ENCODE measurements around the gene CENPN. TPM values are rescaled to one million over a fixed set of nuclear protein-coding genes. Genes with fewer than 3 reads are reported as not detected.

Gene CENPN
- polyA plus RNA-seq, 3 donors: 23.0 to 24.2 (median 23.3) TPM

- no peak for DNase-seq (ENCODE audit: low read depth in 3 of 3, low spot score in 2 of 3)
These were observed 11.5 kb downstream of the CENPN start for GRCh38 chr16:81018496-81018895.

GRCh38 chr16:81026429-81026828 is 19.4 kb downstream of the CENPN start:
- no peak for DNase-seq (ENCODE audit: low read depth in 3 of 3, low spot score in 2 of 3)

DNA sequence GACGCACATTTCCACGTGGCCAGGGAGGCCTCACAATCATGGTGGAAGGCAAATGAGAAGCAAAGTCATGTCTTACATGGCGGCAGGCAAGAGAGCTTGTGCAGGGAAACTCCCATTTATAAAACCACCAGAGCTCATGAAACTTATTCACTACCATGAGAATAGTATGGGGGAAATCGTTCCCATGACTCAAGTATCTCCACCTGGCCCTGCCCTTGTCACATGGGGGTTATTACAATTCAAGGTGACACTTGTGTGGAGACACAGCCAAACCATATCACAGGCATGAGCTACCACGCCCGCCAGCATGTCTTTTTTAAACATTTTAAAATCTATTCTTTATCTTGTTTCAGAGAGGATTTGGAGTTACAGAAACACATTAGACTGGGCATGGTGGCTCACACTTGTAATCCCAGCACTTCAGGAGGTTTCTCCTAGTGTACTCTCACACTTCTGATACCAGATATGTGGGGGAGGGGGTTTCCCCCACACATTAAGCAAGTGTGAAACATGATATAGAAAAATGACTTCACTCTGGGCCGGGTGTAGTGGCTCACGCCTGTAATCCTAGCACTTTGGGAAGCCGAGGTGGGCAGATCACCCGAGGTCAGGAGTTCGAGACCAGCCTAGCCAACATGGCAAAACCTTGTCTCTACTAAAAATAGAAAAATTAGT is 23.1 kb downstream of the CENPN start:
- DNase-seq (ENCODE audit: low read depth in 3 of 3, low spot score in 2 of 3): no peak

GRCh38 chr16:81035398-81035974 is 28.5 kb downstream of the CENPN start, which contains the start of gene ATMIN:
Gene ATMIN (plus strand): TSS chr16:81035842. CDS start chr16:81035871, 29 bp downstream.
- peak; percentile 56 to 78 (median 75) for DNase-seq (ENCODE audit: low read depth in 3 of 3, low spot score in 2 of 3)

DNA sequence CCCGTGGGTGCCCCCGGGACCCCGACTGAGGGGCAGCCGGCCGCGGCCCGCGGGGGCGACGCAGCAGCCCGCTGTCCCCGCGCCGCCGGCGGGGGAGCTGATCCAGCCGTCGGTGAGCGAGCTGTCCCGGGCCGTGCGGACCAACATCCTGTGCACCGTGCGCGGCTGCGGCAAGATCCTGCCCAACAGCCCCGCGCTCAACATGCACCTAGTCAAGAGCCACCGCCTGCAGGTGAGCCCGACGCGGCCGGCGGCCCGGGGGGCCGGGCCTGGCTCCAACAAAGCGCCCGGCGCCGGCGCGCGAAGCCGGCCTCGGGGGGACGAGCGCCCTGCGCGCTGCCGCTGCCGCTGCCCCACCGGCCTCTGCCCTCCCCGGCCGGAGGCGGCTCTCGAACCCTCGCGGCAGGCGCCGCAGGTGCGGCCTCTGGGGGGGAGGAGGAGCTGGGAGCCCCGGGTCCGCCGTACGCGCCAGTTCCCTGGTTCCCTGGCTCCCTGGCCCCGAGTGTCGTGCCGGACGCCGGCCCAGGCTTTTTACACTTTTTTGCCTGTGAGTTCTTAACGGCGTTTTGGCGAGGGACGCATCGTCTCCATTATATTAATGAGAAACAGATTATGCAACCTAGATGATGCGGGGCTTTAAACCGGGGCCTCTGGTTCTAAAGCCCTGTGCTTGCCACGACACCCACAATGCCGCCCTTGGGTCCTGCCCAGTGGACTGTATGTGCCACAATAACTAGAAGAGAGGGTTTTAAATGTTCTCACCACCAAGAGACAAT is 29.1 kb downstream of the CENPN start:
- DNase-seq (ENCODE audit: low read depth in 3 of 3, low spot score in 2 of 3): peak in 2 of 3 donors; percentile 5 to 15

GRCh38 chr16:81036751-81037350 is 29.8 kb downstream of the CENPN start:
- DNase-seq (ENCODE audit: low read depth in 3 of 3, low spot score in 2 of 3): no peak

DNA sequence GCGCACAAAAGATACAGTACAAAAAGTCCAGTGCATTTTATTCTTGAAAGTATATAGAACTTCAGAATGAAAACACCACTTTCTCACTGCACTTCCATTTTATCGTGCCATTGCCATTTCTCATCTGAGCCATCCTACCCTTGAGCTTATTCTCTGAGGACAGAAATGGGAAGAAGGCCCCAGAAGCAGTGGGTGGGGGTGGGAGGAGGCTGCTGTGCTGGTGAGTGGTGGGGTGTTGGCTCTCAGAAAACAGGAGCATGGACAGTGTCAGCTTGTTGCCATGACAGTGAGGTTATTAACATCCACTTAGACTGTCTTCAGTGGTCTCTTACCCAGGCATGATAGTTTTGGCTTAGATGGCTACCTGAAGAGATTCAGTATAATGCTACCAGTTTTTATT is 33.1 kb downstream of the CENPN start:
- DNase-seq (ENCODE audit: low read depth in 3 of 3, low spot score in 2 of 3): no peak

GRCh38 chr16:81040842-81041241 is 33.8 kb downstream of the CENPN start:
- DNase-seq (ENCODE audit: low read depth in 3 of 3, low spot score in 2 of 3): no peak

DNA sequence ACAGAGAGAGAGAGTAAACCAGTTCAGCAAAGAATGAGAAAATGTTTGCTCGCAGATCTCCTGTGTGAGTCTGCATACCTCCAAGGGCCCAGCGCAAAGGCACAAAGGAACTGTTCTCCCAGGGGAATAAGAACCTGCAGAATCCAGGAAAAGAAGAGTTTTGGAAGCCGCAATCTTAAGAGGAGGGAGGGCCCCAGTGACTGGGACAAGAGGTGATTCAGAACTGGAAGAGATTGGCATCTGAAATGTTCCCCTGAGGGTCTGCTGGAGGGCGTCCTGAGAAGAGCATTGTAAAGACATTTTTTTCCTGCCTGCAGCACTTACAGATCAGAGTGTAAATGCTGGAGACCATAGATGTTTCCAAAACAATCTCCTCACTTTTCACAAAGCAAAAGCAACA is 34.7 kb downstream of the CENPN start:
- no peak for DNase-seq (ENCODE audit: low read depth in 3 of 3, low spot score in 2 of 3)

DNA sequence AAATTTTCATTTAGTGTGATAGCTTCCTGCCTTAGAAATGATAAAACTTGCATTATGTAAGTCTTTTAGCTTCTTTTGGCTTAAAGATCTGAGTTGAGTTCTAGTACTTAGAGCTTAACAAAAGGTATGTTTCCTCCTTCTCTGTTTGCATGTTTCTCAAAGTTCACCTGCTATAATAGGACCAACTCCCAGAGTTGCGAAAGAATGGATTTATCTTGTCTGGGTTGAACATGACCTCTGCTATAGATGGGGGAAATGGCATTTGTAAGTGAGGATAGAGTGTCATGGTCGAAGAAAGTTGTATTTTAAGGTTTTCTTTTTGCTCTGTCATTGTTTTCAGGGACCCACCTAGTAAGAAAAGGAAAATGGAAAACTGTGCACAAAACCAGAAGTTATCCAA is 35.8 kb downstream of the CENPN start:
- no peak for DNase-seq (ENCODE audit: low read depth in 3 of 3, low spot score in 2 of 3)

- DNase-seq (ENCODE audit: low read depth in 3 of 3, low spot score in 2 of 3): no peak
These were observed 46.7 kb downstream of the CENPN start for GRCh38 chr16:81053761-81054160.

DNA sequence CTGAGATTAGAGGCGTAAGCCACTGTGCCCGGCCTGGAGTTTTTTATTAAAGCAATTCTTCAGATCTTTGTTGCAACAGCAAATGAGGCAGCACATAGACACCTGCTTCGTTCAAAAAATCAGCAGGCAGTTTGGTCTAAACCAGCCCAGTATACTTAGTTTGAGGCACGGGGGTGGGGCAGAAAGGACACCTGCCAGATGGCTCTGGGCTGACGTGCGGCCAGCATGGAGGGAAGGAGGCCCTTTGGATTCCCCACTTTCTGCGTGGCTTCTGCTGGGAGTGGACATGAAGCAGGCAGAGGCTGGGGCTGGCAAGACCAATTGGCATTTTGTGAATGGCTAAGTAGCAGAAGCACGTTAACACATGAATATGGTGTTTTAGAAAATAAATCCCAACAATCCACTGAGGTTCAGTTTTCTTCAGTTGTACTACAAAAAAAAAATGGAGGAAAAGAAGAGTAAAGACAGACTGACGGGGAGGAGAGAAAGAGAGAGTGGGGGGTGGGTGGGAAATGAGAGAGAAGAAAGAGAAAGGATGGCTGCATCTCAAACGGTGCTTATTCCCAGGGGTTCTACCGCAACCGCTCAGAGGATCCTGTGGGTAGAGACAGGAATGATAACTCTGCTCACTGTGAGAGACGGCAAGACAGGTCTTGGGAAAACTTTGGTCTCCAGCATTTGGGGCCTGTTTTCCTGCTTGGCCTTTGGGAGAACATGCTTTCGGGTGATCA is 53.7 kb downstream of the CENPN start:
- no peak for DNase-seq (ENCODE audit: low read depth in 3 of 3, low spot score in 2 of 3)

DNA sequence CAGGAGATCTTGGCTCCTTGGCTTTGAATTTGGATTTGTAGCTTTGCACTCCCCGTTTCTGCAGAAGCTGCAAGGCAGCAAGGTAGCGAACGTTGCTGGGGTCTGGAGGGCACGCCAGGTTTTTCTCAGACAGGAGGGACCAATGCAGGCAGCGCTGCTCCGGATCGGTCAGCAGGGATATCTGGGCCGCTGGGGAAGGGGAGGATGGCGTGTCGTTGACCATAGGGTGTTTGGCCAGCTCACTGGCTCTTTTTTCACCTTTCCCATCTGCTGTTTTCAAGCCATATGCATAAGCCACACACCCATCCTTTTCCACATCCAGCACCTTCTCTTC is 54.3 kb downstream of the CENPN start:
- no peak for DNase-seq (ENCODE audit: low read depth in 3 of 3, low spot score in 2 of 3)

DNA sequence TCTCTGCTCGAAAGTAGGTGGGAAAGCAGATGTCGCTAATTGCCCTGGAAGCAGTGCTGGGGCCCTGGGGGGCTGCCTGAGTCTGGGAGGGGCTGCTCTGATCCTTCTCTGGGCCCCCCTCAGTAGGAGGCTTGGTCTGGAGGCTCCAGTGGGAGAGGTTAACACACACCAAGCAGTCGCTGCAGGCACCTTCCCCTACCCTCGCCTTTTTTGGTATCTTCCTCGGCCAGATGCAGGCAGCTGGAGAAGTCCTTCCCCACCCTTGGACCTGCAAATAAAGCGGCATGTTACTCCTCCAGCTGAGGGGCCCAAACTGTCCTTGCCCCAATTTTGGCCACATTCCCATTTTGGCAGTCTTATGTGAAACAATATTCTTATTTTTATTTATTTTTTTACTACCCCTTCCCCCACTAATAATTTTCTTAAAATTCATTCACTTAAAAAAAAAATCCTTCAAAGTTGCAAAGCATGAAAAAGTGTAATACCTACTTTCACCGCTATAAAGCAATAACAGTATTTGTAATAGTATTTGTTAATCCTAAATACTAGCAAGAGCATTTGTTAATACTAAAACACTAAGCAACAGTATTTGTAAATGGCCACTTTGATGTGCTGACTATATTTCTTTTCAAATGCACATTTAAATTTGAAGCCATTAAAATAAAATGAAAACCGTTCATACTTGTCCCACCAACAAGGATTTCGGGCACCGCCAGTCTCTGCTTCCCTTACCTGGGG is 55.0 kb downstream of the CENPN start:
- no peak for DNase-seq (ENCODE audit: low read depth in 3 of 3, low spot score in 2 of 3)

GRCh38 chr16:81066681-81067080 is 59.7 kb downstream of the CENPN start:
- peak in 2 of 3 donors; percentile 14 to 32 for DNase-seq (ENCODE audit: low read depth in 3 of 3, low spot score in 2 of 3)

- no peak for DNase-seq (ENCODE audit: low read depth in 3 of 3, low spot score in 2 of 3)
These were observed 60.2 kb downstream of the CENPN start for GRCh38 chr16:81067166-81067565.

DNA sequence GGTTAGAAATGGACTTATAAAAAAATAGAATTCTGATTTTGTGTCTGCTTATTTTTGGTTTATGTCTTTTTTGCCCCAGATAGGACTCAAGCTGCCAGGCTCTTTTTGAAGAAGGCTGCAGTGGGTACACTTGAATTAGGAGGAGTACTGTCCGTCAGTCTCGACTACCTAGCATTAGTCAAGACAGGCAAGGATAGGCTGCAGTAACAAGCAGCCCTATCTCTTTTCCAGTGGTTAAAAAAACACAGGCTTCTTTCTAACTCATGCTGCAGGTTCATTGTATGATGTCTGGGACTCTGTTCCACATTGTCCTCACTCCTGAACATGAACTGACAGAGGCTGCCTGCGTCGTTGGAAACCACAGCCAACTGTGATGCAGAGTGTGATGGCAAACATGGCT is 62.0 kb downstream of the CENPN start:
- DNase-seq (ENCODE audit: low read depth in 3 of 3, low spot score in 2 of 3): no peak

GRCh38 chr16:81070979-81071378 is 64.0 kb downstream of the CENPN start:
- DNase-seq (ENCODE audit: low read depth in 3 of 3, low spot score in 2 of 3): no peak

GRCh38 chr16:81071805-81072204 is 64.8 kb downstream of the CENPN start:
- DNase-seq (ENCODE audit: low read depth in 3 of 3, low spot score in 2 of 3): no peak

Data from right renal cortex interstitium (tissue), 3 donors.